ENCODE results near the gene SOWAHA. TPM values are rescaled to one million over a fixed set of nuclear protein-coding genes. Genes with fewer than 3 reads are reported as not detected.
"Not testable (repeated sequence)": the region's sequence is repeated elsewhere in the genome, so short reads cannot be mapped to it uniquely, and the experiment has no call there.

The SOWAHA gene
- polyA plus RNA-seq, 5 donors = 0.05 TPM; not detected in 4

DNA sequence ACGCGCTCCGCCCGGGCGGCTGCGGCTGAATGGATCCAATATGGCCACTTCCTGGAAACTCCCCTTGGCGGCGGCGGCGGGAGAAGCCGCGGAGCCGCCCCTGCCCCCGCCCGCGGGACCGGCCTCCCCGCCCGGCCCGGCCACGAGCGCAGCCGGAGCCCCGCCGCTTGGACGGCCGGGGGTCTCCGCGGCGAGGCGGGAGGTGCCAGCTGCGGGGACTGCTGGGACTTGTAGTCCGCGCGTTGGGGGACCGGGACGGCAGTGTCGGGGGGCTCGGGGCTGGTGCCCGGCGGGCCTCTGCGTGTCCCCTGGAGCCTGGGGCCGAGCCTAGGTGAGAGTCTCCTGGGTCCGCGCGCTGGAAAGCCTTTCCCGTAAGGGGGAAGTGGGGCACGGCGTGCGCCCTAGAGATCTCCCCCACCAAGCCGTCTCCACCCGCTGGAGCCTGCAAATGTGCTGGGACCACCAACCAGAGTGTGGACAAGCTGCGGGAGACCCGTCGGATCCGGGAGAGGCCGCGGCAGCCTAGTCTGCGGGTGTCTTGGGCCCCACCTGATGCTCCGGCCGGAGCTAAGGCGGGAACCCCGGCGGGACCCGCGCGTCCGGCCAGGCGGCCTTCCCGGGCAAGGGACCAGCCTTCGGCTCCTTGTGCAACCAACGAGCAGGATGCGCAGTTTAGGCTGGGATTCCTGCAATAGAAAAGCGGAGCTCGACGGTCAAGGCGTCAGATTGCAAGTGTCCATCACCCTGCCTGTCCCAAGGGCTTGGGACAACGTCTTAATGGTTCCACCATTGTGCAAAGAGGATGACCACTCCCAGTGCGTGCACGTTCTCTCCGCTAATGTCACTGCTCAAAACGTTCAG lies 35.7 kb upstream of the SOWAHA start, which contains the start of gene SEPTIN8:
Gene SEPTIN8 (minus strand): TSS at position 31 of the 861 bp plus-strand sequence. CDS start 102 bp downstream, outside the sequence.
- DNase-seq = peak; percentile 29 to 49

- DNase-seq = no peak
Observed at GRCh38 chr5:132778129-132778528, 35.0 kb upstream of the SOWAHA start.

- DNase-seq = no peak
Observed at GRCh38 chr5:132778856-132779255, 34.2 kb upstream of the SOWAHA start.

DNA sequence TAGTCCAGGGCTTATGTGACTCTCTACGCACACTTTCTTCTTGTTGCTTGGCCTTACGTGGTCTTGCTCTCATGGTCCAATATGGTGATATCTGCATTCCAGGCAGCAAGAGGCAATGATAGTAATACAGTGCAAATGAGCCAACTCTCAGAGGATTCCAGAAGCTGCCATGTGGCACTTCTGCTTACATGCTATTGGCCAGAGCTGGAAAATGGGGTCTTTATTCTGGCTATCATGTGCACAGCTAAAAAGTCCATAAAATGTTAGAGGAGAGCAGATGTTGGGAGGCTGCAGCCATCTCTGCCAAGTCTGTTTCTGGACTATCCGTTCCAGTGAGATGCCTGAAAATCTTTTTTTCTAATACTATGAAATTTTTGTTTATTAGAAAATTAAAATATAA lies 33.1 kb upstream of the SOWAHA start:
- DNase-seq = no peak

- no peak for DNase-seq
Observed at GRCh38 chr5:132780577-132780976, 32.5 kb upstream of the SOWAHA start.

DNA sequence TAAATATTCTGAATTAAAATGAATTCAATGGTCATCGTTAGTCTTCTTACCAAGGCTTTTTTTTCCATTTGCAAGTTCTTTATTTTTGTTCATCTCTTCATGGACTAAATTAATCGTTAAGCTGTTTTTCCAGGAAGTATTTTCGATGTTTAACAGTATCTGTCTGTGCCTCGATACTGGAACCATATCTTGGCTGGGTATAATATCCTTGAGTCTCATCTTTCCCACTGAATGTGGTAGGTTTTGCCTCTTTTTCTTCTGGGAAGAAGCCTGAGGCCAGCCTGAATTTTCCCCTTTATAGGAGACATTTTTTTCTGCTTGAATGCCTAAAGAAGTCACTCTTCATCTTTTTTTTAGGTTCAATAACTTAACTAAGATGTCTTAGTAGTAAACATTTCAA lies 32.1 kb upstream of the SOWAHA start:
- DNase-seq = no peak

- DNase-seq = no peak
Observed at GRCh38 chr5:132782101-132782500, 31.0 kb upstream of the SOWAHA start.

- DNase-seq = no peak
Observed at GRCh38 chr5:132785365-132785764, 27.7 kb upstream of the SOWAHA start.

GRCh38 chr5:132785864-132786263 lies 27.2 kb upstream of the SOWAHA start:
- DNase-seq = no peak

DNA sequence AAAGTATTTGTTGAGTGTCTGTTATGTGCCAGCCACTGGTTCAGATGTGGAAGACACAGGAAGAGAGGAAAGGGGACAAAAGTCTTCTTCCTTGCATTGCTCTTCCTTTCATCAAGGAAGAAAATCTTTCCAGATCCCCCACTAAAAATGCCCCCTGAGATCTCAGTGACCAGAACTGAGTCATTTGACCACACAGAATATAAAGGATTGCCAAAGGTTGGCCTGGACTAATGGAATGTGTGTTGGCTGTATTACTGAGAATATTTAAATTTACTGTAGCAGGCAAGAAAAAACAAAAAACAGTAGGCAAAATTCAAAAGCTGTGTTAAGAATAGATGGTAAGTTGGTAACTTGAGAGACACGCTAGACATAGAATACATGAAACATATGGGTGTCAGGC lies 26.0 kb upstream of the SOWAHA start:
- DNase-seq = no peak

DNA sequence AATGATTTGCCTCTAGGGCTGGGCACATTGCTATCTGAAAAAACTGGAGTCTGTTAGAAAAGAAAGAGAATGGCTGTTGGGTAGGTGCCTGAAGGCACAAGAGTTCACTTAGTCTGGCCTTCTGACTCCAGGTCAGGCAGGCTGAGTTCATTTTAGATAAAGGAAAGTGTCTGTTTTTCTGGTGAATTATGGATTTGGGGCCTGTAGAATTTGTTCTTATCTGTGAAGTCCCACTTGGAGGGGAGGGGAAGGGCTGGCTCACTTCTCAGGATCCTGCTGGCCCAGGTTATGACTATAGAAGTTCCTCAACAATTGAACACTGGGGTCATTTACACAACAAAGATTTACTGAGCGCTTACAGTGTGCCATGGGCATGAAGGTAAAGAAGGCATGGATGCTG lies 24.6 kb upstream of the SOWAHA start:
- DNase-seq = no peak

DNA sequence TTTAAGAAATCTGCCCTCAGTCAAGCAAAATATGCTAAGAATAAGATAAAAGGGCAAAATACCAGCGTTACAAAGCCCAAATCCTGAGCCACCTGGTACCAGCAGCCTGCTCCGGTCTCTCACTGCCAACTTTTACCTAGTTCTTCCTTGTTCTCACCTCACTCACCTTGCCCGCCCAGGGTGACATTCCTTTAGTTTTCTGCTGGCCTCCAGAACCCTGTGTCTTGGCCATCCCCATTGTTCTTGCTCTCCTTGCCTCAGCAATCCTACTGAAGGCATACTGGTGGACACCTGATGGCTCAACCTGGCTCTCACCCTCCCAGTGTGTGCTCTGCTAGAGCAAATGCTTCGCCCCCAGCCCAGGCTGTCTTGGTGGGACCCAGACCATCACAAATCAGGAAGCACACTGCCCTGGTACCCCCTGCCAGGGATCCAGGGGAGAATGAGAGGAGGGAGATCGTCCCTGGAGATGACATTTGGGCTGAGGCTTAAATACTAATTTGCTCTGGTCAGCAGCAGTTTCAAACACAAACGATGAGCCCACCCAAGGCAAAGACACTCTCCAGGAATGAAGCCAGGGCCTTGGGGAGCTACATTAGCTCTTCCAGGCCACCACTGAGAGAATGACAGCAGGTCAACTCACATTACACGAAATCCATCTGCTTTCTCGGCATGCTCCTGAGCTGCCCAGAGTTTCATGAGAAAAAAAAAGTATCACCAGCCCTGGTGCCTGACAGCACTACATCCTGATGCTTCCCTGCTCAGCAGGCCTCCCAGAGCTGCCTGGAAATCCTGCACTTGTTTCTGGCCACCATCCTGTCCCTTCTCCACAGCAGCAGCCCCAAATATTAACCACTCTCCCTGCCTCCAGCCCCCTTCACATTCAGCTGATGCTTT lies 23.9 kb upstream of the SOWAHA start:
- DNase-seq = no peak

DNA sequence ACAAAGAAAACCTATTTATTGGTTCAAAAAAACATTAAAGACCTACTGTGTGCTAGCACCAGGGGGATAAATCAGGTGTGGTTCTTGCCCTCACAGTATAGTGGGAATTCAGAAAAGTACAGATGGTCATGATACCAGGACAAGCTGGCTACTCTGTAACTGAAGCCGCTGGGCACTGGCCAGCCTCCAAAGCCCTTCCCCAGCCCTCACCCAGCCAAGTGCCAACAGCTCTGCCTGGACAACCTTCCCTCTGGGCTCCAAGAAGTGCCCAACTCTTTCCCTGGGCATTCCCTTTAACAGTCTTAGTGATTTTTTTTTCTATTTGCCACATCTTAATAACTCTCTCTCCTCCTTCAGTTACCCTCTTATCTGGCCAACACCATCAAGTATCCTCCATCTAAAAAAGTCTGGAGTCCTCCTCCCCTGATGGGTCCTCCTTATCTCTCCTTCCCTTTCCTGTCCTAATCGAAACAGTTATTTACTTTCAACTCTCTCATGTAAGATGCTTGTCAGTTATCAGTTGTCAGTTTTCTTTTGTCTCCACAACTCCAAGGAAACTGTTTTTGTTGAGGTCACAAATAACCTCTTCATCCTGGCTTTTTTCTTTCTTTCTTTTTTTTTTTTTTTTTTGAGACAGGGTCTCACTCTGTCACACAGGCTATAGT lies 22.8 kb upstream of the SOWAHA start:
- no peak for DNase-seq

DNA sequence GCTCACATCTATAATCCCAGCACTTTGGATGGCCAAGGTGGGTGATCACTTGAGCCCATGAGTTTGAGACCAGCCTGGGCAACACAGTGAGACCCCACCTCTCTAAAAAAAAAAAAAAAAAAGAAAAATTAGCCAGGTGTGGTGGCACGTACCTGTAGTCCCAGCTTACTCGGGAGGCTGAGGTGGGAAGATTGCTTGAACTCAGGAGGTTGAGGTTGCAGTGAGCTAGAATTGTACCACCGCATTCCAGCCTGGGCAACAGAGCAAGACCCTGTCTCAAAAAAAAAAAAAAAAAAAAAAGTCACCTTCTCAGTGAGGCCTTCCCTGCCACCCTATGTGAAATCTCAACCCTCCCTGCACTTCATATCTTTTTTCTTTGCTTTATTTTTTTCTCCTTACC lies 22.1 kb upstream of the SOWAHA start:
- DNase-seq = no peak

DNA sequence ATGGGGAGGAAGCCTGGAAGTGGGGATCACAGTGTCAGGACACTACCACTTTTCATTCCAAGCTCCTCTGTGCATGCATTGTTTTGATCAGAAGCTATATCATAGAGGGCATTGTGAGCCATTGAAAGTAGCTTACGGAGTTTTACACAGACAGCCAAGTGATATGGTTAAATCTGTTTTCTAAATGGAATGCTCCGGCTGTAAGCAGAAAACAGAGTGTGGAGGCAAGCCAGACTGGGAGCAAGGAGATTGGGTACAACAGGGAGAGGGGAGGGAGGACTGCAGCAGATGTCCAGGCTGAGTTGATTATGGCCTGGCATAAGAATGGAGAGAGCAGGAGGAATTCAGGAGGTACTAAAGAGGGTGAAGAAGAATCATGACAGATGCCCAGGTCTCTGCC lies 15.5 kb upstream of the SOWAHA start:
- no peak for DNase-seq

- no peak for DNase-seq
Observed at GRCh38 chr5:132799392-132799791, 13.7 kb upstream of the SOWAHA start.

- DNase-seq = no peak
Observed at GRCh38 chr5:132800545-132800944, 12.6 kb upstream of the SOWAHA start.

DNA sequence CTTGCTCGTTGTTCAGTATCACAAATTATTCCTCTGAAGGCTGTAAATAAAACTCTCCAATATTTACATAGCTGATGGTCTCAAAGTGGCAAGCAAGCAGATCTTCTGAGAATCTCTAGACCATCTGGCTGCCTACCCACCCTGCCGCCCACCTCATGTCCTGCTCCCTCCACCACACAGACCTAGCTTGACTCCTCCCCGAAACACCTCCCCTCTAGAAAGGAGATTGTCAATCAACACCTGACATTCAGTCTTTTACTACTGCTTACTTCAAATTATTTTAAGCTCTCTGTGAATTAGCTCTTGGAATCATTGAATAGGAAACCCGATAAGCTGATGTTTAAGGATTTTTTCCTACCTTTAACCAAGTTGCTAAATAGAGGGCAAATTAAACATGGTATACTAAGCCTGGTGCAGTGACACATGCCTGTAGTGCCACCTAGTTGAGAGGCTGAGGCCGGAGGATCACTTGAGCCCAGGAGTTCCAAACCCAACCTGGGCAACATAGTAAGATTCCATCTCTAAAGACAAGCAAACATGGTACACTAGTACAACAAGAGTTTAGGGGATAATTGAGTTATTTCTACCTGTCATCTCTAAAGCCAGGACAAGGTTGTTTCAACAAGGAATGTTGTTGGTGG lies 10.9 kb upstream of the SOWAHA start:
- no peak for DNase-seq

DNA sequence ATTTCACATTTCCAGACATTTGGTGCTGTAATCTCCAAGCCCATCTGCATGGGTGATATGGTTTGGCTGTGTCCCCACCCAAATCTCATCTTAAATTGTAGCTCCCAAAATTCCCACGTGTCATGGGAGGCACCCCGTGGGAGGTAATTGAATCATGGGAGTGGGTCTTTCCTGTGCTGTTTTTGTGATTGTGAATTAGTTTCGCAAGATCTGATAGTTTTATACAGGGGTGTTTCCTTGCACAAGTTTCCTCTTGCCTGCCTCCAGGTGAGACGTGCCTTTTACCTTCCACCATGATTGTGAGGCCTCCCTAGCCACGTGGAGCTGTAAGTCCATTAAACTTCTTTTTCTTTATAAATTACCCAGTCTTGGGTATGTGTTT lies 10.4 kb upstream of the SOWAHA start:
- DNase-seq = not testable (repeated sequence)

DNA sequence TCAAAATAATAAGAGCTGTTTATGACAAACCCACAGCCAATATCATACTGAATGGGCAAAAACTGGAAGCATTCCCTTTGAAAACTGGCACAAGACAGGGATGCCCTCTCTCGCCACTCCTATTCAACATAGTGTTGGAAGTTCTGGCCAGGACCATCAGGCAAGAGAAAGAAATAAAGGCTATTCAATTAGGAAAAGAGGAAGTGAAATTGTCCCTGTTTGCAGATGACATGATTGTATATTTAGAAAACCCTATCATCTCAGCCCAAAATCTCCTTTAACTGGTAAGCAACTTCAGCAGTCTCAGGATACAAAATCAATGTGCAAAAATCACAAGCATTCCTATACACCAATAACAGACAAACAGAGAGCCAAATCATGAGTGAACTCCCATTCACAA lies 8.9 kb upstream of the SOWAHA start:
- DNase-seq = not testable (repeated sequence)

DNA sequence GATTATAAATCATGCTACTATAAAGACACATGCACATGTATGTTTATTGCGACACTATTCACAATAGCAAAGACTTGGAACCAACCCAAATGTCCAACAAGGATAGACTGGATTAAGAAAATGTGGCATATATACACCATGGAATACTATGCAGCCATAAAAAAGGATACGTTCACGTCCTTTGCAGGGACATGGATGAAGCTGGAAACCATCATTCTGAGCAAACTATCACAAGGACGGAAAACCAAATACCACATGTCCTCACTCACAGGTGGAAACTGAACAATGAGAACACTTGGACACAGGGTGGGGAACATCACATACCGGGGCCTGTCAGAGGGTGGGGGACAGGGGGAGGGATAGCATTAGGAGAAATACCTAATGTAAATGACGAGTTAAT lies 7.2 kb upstream of the SOWAHA start:
- not testable (repeated sequence) for DNase-seq

GRCh38 chr5:132806804-132807162 lies 6.3 kb upstream of the SOWAHA start:
- DNase-seq = not testable (repeated sequence)

All from right lung (tissue), 5 donors.